GM23338 (cell line): Measurements from ENCODE around the gene CADPS. TPM values are rescaled to one million over a fixed set of nuclear protein-coding genes. Genes with fewer than 3 reads are reported as not detected.

Experiments used
- ATAC-seq: fragments of 200-7000 bp; cut with Tn5 transposase; 3 replicates; pipeline ENCODE4 v1.9.1; 2020
- DNase-seq: peaks from one replicate; pipeline ENCODE4 v3.0.0-alpha.2; 2015; ENCODE audit warnings: low spot score
- H2AFZ ChIP-seq: fragments of 200-600 bp; sonication (generic); 2 replicates; pipeline ENCODE4 v1.8.0; 2016; ENCODE audit warnings: antibody characterized with exemption, mild to moderate bottlenecking, moderate library complexity
- H3F3A ChIP-seq: fragments of 200-600 bp; sonication (generic); replicated peaks from 2 replicates; pipeline ENCODE4 v1.8.0; 2017; ENCODE audit warnings: antibody characterized with exemption, mixed run types, low read depth
- H3K27ac ChIP-seq: fragments of 200-600 bp; sonication (generic); 2 replicates; pipeline ENCODE4 v1.6.1; 2016; ENCODE audit warnings: low read depth
- H3K27me3 ChIP-seq: fragments of 200-600 bp; sonication (generic); 2 replicates; pipeline ENCODE4 v1.8.0; 2016; ENCODE audit warnings: mild to moderate bottlenecking, mixed run types, moderate library complexity; ENCODE audit not compliant: insufficient read depth
- H3K36me3 ChIP-seq: fragments of 200-600 bp; sonication (generic); 2 replicates; pipeline ENCODE4 v1.8.0; 2016; ENCODE audit warnings: mild to moderate bottlenecking; ENCODE audit not compliant: insufficient read depth
- H3K4me1 ChIP-seq: fragments of 200-600 bp; sonication (generic); 2 replicates; pipeline ENCODE4 v1.8.0; 2016; ENCODE audit warnings: mild to moderate bottlenecking, moderate library complexity; ENCODE audit not compliant: insufficient read depth
- H3K4me2 ChIP-seq: fragments of 200-600 bp; sonication (generic); 2 replicates; pipeline ENCODE4 v1.7.1; 2017; ENCODE audit warnings: mixed run types
- H3K4me3 ChIP-seq: fragments of 200-600 bp; sonication (generic); 2 replicates; pipeline ENCODE4 v1.6.1; 2016; ENCODE audit warnings: mixed run types
- H3K79me2 ChIP-seq: fragments of 200-600 bp; sonication (generic); replicated peaks from 2 replicates; pipeline ENCODE4 v1.8.0; 2017; ENCODE audit warnings: mild to moderate bottlenecking; ENCODE audit not compliant: insufficient read depth
- H3K9me2 ChIP-seq: fragments of 200-600 bp; sonication (generic); 2 replicates; pipeline ENCODE4 v1.8.0; 2017; ENCODE audit not compliant: insufficient read depth
- H4K20me1 ChIP-seq: fragments of 200-600 bp; sonication (generic); replicated peaks from 2 replicates; pipeline ENCODE4 v1.8.0; 2017; ENCODE audit warnings: mild to moderate bottlenecking; ENCODE audit not compliant: insufficient read depth
- H3K27ac Mint-ChIP-seq: 2 replicates; pipeline ENCODE4 v1.8.0; 2020; ENCODE audit warnings: inconsistent platforms, mild to moderate bottlenecking, moderate library complexity, mixed read lengths
- H3K27me3 Mint-ChIP-seq: 3 replicates; pipeline ENCODE4 v1.8.0; 2022; ENCODE audit warnings: low read depth, mild to moderate bottlenecking, moderate library complexity, mixed read lengths, inconsistent platforms; ENCODE audit not compliant: insufficient read depth, poor library complexity
- H3K36me3 Mint-ChIP-seq: 3 replicates; pipeline ENCODE4 v1.8.0; 2021; ENCODE audit warnings: low read depth, mild to moderate bottlenecking, inconsistent platforms, moderate library complexity, mixed read lengths
- H3K4me1 Mint-ChIP-seq: 3 replicates; pipeline ENCODE4 v1.8.0; 2020; ENCODE audit warnings: mild to moderate bottlenecking, inconsistent platforms, mixed read lengths
- H3K4me3 Mint-ChIP-seq: 3 replicates; pipeline ENCODE4 v1.8.0; 2021; ENCODE audit warnings: moderate library complexity, mild to moderate bottlenecking, inconsistent platforms, mixed read lengths
- H3K9me3 Mint-ChIP-seq: 3 replicates; pipeline ENCODE4 v1.8.0; 2020; ENCODE audit warnings: moderate library complexity, mild to moderate bottlenecking, inconsistent platforms, mixed read lengths
- CREB1 ChIP-seq: fragments of 250-450 bp; sonication (Bioruptor Pico); IDR thresholded peaks from 2 replicates; pipeline ENCODE4 v1.5.0; 2020; ENCODE audit warnings: low read depth, mild to moderate bottlenecking, moderate library complexity
- EZH2 ChIP-seq: fragments of 200-600 bp; sonication (generic); IDR thresholded peaks from one replicate; pipeline ENCODE4 v1.8.0; 2017; ENCODE audit warnings: antibody characterized with exemption, mild to moderate bottlenecking, low read depth; ENCODE audit not compliant: unreplicated experiment
- EZH2phosphoT487 ChIP-seq: fragments of 200-600 bp; sonication (generic); IDR thresholded peaks from one replicate; pipeline ENCODE4 v1.8.1; 2018; ENCODE audit warnings: antibody characterized with exemption; ENCODE audit not compliant: unreplicated experiment
- JUNB ChIP-seq: IDR thresholded peaks from one replicate; pipeline ENCODE4 v1.6.1; 2016; ENCODE audit warnings: antibody characterized with exemption; ENCODE audit not compliant: unreplicated experiment
- NANOG ChIP-seq: IDR thresholded peaks from 2 replicates; pipeline ENCODE4 v1.6.1; 2016; ENCODE audit warnings: antibody characterized with exemption, borderline replicate concordance
- POLR2AphosphoS5 ChIP-seq: IDR thresholded peaks from 2 replicates; pipeline ENCODE4 v1.6.1; 2016; ENCODE audit warnings: antibody characterized with exemption, low read depth
- STAT1 ChIP-seq: IDR thresholded peaks from one replicate; pipeline ENCODE4 v1.6.1; 2016; ENCODE audit warnings: antibody characterized with exemption; ENCODE audit not compliant: unreplicated experiment
- ZNF114 ChIP-seq: fragments of 250-450 bp; sonication (Bioruptor Pico); IDR thresholded peaks from 2 replicates; pipeline ENCODE4 v1.5.0; 2020; ENCODE audit warnings: mild to moderate bottlenecking, moderate library complexity
- ZNF331 ChIP-seq: fragments of 250-450 bp; sonication (Bioruptor Pico); IDR thresholded peaks from 2 replicates; pipeline ENCODE4 v1.5.0; 2020; ENCODE audit warnings: low read depth, mild to moderate bottlenecking, moderate library complexity
- polyA plus RNA-seq: library from polyadenylated mRNA; unstranded; fragments of >200 nt; fragmentation: Nextera tagmentation; extraction: Ambion mirVana; gene quantifications from 2 replicates; pipeline ENCODE4 v1.2.1, GENCODE V29; 2016
- total RNA-seq: library from RNA; depleted of rRNA; stranded (reverse); fragments of >200 nt; shearing (Covaris generic); gene quantifications from 2 replicates; pipeline ENCODE4 v1.2.3, GENCODE V29; 2014
- TF ChIP-seq, protein P1 (sequence below): IDR thresholded peaks from 2 replicates; pipeline ENCODE4 v1.6.1; 2016; ENCODE audit warnings: antibody characterized with exemption
- TF ChIP-seq, protein P2 (sequence below), 2 experiments: fragments of 200-600 bp in 1 of 2; sonication (generic) in 1 of 2; conservative IDR thresholded peaks; 2 replicates each; pipeline versions ENCODE4 v1.5.1 to v1.6.1; 2016 to 2017; ENCODE audit warnings: antibody characterized with exemption in 2 of 2, low read depth in 2 of 2, mild to moderate bottlenecking in 2 of 2, moderate library complexity in 1 of 2
- TF ChIP-seq, protein P3 (sequence below): IDR thresholded peaks from one replicate; pipeline ENCODE4 v1.6.1; 2018; ENCODE audit warnings: antibody characterized with exemption; ENCODE audit not compliant: unreplicated experiment

The CADPS gene
- total and polyA plus RNA-seq, 2 experiments from 2014 or later, result 14.7 to 22.0 TPM

DNA sequence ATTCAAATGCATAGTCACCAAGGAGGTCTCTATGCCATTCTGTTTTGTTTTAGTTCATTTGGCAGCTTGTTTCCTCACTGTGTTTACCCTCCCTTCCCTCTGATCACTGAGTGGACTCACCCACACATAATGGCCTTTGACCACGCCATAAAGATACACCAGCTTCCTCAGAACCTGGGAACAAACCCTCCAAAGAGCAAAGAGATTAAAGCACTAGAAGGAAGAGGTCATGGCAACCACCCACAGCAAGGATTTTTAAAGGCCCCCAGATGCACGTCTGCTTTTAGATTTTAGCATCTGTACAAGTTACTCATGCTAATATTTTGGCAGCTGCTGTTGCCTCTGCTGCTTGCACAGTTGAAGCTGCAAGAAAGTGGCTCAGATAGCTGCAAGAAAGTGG is 47.9 kb upstream of the CADPS start (continued):
- TF ChIP-seq, protein P1, sequence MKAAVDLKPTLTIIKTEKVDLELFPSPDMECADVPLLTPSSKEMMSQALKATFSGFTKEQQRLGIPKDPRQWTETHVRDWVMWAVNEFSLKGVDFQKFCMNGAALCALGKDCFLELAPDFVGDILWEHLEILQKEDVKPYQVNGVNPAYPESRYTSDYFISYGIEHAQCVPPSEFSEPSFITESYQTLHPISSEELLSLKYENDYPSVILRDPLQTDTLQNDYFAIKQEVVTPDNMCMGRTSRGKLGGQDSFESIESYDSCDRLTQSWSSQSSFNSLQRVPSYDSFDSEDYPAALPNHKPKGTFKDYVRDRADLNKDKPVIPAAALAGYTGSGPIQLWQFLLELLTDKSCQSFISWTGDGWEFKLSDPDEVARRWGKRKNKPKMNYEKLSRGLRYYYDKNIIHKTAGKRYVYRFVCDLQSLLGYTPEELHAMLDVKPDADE, result no peak
- TF ChIP-seq, protein P2, sequence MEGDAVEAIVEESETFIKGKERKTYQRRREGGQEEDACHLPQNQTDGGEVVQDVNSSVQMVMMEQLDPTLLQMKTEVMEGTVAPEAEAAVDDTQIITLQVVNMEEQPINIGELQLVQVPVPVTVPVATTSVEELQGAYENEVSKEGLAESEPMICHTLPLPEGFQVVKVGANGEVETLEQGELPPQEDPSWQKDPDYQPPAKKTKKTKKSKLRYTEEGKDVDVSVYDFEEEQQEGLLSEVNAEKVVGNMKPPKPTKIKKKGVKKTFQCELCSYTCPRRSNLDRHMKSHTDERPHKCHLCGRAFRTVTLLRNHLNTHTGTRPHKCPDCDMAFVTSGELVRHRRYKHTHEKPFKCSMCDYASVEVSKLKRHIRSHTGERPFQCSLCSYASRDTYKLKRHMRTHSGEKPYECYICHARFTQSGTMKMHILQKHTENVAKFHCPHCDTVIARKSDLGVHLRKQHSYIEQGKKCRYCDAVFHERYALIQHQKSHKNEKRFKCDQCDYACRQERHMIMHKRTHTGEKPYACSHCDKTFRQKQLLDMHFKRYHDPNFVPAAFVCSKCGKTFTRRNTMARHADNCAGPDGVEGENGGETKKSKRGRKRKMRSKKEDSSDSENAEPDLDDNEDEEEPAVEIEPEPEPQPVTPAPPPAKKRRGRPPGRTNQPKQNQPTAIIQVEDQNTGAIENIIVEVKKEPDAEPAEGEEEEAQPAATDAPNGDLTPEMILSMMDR (conservative IDR thresholded peaks at IDR 0.05; ENCODE audit: low read depth in 2 of 2), result no peak
- TF ChIP-seq EZH2, result no peak
- TF ChIP-seq, protein P3, sequence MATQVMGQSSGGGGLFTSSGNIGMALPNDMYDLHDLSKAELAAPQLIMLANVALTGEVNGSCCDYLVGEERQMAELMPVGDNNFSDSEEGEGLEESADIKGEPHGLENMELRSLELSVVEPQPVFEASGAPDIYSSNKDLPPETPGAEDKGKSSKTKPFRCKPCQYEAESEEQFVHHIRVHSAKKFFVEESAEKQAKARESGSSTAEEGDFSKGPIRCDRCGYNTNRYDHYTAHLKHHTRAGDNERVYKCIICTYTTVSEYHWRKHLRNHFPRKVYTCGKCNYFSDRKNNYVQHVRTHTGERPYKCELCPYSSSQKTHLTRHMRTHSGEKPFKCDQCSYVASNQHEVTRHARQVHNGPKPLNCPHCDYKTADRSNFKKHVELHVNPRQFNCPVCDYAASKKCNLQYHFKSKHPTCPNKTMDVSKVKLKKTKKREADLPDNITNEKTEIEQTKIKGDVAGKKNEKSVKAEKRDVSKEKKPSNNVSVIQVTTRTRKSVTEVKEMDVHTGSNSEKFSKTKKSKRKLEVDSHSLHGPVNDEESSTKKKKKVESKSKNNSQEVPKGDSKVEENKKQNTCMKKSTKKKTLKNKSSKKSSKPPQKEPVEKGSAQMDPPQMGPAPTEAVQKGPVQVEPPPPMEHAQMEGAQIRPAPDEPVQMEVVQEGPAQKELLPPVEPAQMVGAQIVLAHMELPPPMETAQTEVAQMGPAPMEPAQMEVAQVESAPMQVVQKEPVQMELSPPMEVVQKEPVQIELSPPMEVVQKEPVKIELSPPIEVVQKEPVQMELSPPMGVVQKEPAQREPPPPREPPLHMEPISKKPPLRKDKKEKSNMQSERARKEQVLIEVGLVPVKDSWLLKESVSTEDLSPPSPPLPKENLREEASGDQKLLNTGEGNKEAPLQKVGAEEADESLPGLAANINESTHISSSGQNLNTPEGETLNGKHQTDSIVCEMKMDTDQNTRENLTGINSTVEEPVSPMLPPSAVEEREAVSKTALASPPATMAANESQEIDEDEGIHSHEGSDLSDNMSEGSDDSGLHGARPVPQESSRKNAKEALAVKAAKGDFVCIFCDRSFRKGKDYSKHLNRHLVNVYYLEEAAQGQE, result no peak
- no peak for TF ChIP-seq POLR2AphosphoS5
- TF ChIP-seq ZNF114, result no peak
- TF ChIP-seq NANOG, result no peak
- no peak for TF ChIP-seq JUNB
- TF ChIP-seq STAT1, result no peak

DNA sequence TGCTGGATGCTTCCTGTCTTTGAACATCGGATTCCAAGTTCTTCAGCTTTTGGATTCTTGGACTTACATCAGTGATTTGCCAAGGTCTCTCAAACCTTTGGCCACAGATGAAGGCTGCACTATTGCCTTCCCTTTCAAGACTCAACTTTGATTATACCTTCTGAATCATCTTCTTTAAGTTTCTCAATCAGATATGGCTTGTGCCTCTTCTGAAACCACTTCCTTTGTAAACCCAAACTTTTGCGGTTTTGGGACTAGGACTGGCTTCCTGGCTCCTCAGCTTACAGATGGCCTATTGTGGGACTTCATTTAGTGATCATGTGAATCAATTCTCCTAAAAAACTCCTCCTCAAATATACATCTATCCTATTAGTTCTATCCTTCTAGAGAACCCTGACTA is 47.1 kb upstream of the CADPS start:
- H3K9me3 Mint-ChIP-seq, result no peaks in the 10 kb centered on the region
- H3K4me3 Mint-ChIP-seq, result no peak overlapping the region
- TF ChIP-seq, protein P2 (conservative IDR thresholded peaks at IDR 0.05; ENCODE audit: low read depth in 2 of 2), result no peak
- TF ChIP-seq, protein P3, result no peak
- TF ChIP-seq JUNB (no peak), ZNF331 (CRISPR knock-in tag) (no peak), ZNF114 (no peak), EZH2phosphoT487 (no peak), STAT1 (no peak), POLR2AphosphoS5 (no peak), CREB1 (CRISPR knock-in tag) (no peak), EZH2 (no peak), NANOG (no peak)
- TF ChIP-seq, protein P1, result no peak

More for the DNA sequence above, 47.1 kb upstream of the CADPS start:
- Histone ChIP-seq H3K4me3 (no peak overlapping the region), H3K4me2 (no peak overlapping the region), H3F3A (no peaks in the 10 kb centered on the region), H2AFZ (peak overlapping the region; percentile 53), H3K4me1 (peaks cover 14% of the 10 kb centered on the region), H3K36me3 (no peaks in the 10 kb centered on the region), H3K27me3 (no peaks in the 10 kb centered on the region), H3K79me2 (no peaks in the 10 kb centered on the region), H4K20me1 (no peaks in the 10 kb centered on the region), H3K27ac (no peak overlapping the region), H3K9me2 (no peaks in the 10 kb centered on the region; the same call in 1 of the 2 replicates)
- ATAC-seq (no peak), DNase-seq (no peak)
- Mint-ChIP-seq H3K4me1 (peaks cover 27% of the 10 kb centered on the region), H3K36me3 (no peaks in the 10 kb centered on the region), H3K27me3 (peaks cover 3% of the 10 kb centered on the region), H3K27ac (no peak overlapping the region)
